Activated T-cell treated with anti-CD3 and anti-CD28 coated beads, Interleukin-2, amount 50 U/mL, for 48 hours (primary cell): ENCODE measurements around the gene GNG3.
"Not testable (repeated sequence)": the region's sequence is repeated elsewhere in the genome, so short reads cannot be mapped to it uniquely, and the experiment has no call there.

Experiments used
- DNase-seq, 2 experiments: peaks; one replicate each; pipeline ENCODE4 v3.0.0-alpha.2; 2020

GNG3 gene

GRCh38 chr11:62721994-62722393 lies 14.5 kb downstream of the GNG3 start:
- no peak for DNase-seq

- no peak for DNase-seq
Measured at GRCh38 chr11:62724171-62724570, 16.7 kb downstream of the GNG3 start.

DNA sequence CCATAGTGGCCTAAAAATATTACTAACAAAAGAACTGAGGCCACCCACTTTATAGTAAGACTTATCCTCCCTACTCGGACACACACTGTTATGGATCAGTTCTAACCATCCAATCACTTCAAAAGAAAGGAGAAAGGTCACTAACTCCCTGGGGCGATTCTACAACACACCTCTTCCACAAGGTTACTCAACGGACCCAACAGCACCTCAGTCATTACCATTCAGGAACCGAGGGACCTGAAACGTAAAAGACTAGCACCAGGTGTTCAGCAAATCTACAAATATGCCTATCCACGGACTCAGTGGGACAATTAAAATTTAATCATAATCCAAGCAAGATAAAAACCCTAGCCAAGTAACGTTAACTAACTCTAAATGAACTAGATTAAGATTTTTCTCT lies 18.2 kb downstream of the GNG3 start:
- DNase-seq = no peak

- DNase-seq = no peak
Measured at GRCh38 chr11:62726156-62726914, 18.9 kb downstream of the GNG3 start.

GRCh38 chr11:62726915-62727164 lies 19.4 kb downstream of the GNG3 start:
- no peak for DNase-seq

- DNase-seq = peak; percentile 98 to 99
Measured at GRCh38 chr11:62727165-62727871, 19.8 kb downstream of the GNG3 start, which contains the start of gene HNRNPUL2. TSS of gene HNRNPUL2 (minus strand) at chr11:62727457. CDS start at chr11:62727156, 301 bp downstream.

DNA sequence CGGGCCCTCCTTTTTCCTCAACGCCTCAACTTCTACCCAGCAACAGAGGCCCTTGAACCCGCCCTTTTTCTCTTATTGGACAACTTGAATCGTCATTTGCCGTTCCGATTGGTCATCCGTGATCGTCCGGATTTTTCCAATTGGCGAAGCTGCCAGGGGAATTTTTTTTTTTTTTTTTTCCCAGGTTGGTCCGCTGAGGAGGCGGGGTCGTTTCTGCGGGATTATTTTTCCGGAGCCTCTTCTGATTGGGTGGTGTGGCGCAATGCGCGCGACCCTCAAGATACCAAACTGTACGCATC lies 20.3 kb downstream of the GNG3 start:
- DNase-seq = peak; percentile 84 to 86

DNA sequence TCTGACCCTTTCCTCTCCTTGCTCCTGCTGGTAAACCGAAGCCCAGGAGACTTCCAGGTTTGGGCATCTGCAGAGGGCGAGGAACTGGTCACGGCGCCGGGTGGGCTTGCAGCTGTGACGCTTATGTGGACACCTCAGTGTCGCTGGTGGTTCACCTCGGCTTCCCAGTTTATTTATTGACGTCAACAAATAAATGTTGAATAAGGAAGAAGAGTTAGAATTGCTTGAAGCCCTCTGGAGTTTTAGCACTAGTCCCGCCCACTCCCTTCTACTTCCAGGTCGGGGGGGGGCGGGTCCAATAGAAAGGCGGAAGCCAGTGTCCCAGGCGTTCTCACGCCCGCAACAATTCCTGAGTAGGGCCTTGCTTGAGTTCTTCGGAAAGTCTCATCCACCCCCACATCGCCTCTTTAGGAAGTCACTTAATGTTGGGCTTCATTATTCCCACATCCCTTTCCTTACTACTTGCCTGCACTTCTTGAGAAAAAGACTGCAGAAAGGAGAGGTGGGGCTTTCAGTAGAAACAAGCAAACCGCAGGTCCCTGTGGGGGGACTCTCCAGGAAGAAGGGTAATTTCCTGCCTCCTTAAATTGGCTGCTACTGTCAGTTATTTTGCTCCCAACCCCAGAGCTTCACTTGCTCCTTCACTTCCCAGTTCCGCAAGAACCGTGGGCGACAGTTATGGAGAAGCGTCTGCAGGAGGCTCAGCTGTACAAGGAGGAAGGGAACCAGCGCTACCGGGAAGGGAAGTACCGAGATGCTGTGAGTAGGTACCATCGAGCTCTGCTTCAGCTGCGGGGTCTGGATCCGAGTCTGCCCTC lies 20.9 kb downstream of the GNG3 start, which contains the start of gene TTC9C:
Gene TTC9C, plus strand, starts transcription at position 316 of the 818 bp plus-strand sequence. Its CDS starts 363 bp downstream, at position 679.
- DNase-seq = peak; percentile 86 to 88

- not testable (repeated sequence) for DNase-seq
Measured at GRCh38 chr11:62730076-62730475, 22.6 kb downstream of the GNG3 start.

DNA sequence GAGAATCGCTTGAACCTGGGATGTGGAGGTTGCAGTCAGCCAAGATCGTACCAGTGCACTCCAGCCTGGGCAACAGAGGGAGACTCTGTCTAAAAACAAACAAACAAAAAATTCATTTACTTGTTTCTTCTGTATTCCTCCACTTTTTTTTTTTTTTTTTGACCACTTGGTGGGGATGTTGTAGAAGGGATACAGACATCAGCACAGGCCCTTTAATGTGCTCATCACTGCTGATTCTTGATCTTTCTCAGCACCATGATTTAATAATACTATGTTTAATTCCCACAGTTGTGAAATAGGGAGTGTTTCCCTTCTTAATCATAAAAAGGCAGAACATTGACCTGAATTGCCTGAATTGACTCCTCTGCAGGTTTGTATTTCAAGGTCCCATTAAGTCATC lies 25.4 kb downstream of the GNG3 start:
- no peak for DNase-seq

DNA sequence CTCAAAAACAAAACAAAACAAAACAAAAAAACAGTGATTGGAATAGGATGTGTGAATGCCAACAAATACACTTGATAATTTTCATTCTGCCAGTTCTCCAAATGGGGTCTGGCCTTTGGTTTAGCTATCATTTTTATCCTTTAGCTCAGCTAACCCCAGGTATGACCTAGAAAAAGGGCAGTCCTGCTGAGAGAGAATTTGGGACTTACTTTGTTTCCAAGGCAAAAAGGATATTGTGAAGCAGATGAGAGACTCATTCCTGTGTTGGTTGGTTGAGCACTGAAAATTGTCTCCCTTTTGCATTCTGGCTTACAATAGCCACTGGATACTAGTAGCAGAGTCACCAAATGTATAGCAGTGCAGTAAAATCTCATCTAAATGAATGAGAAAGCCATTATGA lies 29.7 kb downstream of the GNG3 start:
- no peak for DNase-seq

DNA sequence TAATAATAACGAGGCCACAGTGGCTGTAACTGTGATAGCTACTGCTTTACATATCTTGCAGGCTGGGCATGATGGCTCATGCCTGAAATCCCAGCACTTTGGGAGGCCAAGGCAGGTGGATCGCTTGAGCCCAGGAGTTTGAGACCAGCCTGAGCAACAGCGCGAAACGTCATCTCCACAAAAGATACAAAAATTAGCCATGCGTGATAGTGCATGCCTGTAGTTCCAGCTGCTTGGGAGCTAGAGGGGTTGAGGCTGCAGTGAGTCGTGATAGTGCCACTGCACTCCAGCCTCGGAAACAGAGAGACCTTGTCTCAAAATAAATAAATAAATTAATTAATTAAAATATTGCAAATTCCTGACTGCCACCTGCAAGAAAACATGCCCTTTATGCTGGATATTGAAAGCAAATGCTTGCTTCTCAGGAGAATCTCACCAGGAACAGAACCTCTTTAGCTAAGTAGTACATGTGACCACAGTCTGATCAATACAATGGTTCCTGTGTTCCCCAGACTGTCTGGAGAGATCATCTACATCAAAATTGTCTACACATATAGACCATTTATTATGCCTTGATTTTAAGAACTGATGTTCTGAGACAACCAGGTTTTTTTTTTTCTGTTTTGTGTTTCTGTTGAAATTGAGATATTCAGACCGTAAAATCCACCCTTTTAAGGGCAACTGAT lies 40.1 kb downstream of the GNG3 start:
- DNase-seq = no peak

DNA sequence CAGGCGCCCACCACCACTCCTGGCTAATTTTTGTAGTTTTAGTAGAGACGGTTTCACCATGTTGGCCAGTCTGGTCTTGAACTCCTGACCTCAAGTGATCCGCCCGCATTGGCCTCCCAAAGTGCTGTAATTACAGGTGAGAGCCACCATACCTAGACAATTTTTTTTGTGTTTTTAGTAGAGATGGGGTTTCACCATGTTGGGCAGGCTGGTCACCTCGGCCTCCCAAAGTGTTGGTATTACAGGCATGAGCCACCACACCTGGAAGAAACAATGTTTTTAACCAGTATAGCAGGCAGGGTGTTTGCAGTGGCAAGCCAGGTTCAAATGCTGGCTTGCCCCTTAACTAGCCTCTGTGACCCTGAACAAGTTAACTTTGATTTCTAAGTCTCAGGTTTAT lies 42.5 kb downstream of the GNG3 start:
- not testable (repeated sequence) for DNase-seq

- no peak for DNase-seq
Measured at GRCh38 chr11:62752177-62752785, 44.8 kb downstream of the GNG3 start.

DNA sequence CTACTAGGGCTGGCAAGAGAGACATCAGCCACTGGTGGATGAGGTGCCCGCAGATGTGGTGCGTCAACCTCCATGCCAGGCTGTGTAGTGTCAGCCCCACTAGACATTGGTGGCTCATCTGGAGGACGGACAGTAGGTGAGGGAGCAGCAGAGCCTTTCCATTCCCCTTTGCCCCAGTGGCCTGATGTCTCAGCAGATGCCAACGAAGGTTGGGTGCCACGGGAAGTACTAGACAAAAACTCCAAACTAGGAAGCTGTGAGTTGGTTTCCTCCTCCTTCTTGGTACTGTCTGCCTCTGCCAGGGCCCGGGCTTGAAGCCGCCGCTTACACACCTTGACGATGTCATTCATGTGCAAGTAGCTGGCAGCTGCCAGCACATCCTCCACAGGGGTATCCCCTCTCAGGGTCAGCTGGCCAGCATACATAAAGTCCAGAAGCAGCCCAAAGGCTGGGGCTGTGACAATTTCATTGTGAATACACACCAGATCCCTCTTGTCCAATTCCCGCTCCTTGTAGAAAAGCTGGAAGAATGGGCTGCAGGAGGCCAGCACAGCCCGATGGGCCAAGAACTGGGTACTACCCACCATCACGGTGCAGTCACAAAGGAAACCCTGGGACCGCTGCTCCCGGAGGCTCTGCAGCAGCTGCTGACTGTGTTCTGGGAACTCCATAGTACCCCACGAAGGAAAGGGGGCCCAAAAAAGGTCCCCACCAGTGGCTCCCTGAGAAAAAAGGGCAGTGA lies 45.7 kb downstream of the GNG3 start:
- no peak for DNase-seq

GRCh38 chr11:62753736-62754603 lies 46.5 kb downstream of the GNG3 start, which contains the start of gene ZBTB3:
TSS of gene ZBTB3 (minus strand) at chr11:62754160. CDS start at chr11:62753664, 496 bp downstream.
- DNase-seq = peak; percentile 97 to 98

DNA sequence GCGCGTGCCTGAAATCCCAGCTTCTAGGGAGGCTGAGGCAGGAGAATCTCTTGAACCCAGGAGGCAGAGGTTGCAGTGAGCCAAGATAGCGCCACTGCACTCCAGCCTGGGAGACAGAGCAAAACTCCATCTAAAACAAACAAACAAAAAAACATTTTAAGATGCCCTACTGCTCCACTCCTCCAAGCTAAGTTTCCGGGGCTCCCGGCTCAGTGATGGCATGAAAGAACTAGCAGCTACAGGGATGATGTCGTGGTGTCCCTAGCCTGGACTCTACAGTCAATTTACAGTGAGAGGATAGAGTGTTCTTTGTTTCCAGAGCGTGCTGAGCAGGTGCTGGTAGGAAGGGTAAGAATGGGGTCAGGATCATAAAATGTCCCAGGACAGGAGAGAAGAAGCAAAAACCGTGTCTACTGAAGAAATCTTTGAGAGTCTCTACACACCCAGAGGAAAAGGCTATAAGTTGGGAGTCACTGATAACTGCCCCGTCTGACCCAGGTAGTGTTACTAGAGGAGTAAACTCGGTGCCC lies 47.7 kb downstream of the GNG3 start:
- DNase-seq = no peak

DNA sequence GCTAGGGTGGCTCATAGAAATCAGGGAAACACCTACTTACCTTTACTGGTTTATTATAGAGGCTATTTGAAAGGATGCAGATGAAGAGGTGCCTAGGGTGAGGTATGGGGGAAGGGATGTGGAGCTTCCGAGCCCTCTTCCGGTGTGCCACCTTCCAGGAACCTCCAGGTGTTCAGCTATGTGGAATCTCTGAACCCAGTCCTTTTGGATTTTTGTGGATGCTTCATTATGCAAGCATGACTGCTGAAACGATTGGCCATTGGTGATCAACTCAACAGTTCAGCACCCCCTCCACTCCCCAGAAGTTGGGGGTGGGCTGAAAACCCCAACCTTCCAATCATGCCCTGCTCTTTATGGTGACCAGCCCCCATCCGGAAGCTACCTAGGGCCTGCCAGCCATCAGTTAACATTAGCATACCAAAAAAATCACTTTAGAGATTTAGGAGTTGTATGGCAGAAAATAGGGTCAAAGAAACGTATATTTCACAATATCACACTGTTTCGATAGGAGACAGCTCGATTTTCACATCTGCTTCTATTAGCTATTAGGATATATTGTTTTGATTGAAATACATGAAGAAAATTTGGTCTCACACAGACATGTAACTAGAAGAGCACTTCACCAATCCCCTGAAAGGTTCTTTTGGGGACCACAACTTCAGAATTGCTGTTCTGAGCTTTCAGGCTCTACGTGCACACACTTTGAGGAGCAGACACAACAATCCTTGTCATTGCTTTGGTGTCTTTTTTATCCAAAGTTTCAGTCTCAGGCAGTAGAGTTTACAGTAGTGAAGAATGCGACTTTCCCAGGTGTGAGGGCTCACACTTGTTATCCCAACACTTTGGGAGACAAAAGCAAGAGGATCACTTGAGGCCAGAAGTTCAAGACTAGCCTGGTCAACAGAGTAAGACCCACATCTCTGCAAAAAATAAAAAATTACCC lies 50.6 kb downstream of the GNG3 start:
- DNase-seq = no peak
